ELF-1 (cell line): Measurements from ENCODE around the gene TESK2.
"Not testable (repeated sequence)": the region's sequence is repeated elsewhere in the genome, so short reads cannot be mapped to it uniquely, and the experiment has no call there.

Source experiments
- DNase-seq: peaks from one replicate; pipeline ENCODE4 v3.0.0-alpha.2; 2016; ENCODE audit warnings: low read depth, low spot score

Gene TESK2

GRCh38 chr1:45510036-45510971, 19.3 kb upstream of the TESK2 start:
- DNase-seq = no peak

GRCh38 chr1:45508295-45509151, 17.6 kb upstream of the TESK2 start:
- no peak for DNase-seq

GRCh38 chr1:45507893-45508292, 16.9 kb upstream of the TESK2 start:
- no peak for DNase-seq

- no peak for DNase-seq
Measured at GRCh38 chr1:45507195-45507594, 16.2 kb upstream of the TESK2 start.

- DNase-seq = no peak
Measured at GRCh38 chr1:45503462-45504360, 12.7 kb upstream of the TESK2 start.

GRCh38 chr1:45501505-45501859, 10.5 kb upstream of the TESK2 start:
- DNase-seq = no peak

GRCh38 chr1:45499415-45499769, 8.4 kb upstream of the TESK2 start:
- no peak for DNase-seq

- no peak for DNase-seq
Measured at GRCh38 chr1:45498279-45498678, 7.3 kb upstream of the TESK2 start.

GRCh38 chr1:45493116-45493697, 2.2 kb upstream of the TESK2 start:
- peak; percentile 53 for DNase-seq

- DNase-seq = no peak
Measured at GRCh38 chr1:45492691-45493090, 1.7 kb upstream of the TESK2 start.

GRCh38 chr1:45491487-45492260, 711 bp upstream of the TESK2 start:
- DNase-seq = no peak

- no peak for DNase-seq
Measured at GRCh38 chr1:45490121-45490625, 790 bp downstream of the TESK2 start.

- not testable (repeated sequence) for DNase-seq
Measured at GRCh38 chr1:45489379-45489778, 1.6 kb downstream of the TESK2 start.

- DNase-seq = no peak
Measured at GRCh38 chr1:45488666-45489377, 2.1 kb downstream of the TESK2 start.

- no peak for DNase-seq
Measured at GRCh38 chr1:45485949-45486348, 5.0 kb downstream of the TESK2 start.

GRCh38 chr1:45479039-45479748, 11.8 kb downstream of the TESK2 start:
- no peak for DNase-seq

- DNase-seq = no peak
Measured at GRCh38 chr1:45478121-45478814, 12.7 kb downstream of the TESK2 start.

GRCh38 chr1:45477646-45478045, 13.3 kb downstream of the TESK2 start:
- DNase-seq = no peak
